Inflammatory macrophage (primary cell): ENCODE measurements around the gene MAD2L1.
"Not testable (repeated sequence)": the region's sequence is repeated elsewhere in the genome, so short reads cannot be mapped to it uniquely, and the experiment has no call there.

Source experiments
- DNase-seq, 2 donors: peaks; one replicate each; pipeline ENCODE4 v3.0.0-alpha.2; 2020 to 2022
- total RNA-seq, 18 experiments: gene quantifications; one replicate each; lab custom pipeline; 2026; ENCODE audit warnings: mixed read lengths in 6 of 18, inconsistent platforms in 2 of 18; lab: John Stamatoyannopoulos, UW

The MAD2L1 gene
- total RNA-seq: 4.4 to 37.1 (median 16.7) reads per million in 18 experiments

DNA sequence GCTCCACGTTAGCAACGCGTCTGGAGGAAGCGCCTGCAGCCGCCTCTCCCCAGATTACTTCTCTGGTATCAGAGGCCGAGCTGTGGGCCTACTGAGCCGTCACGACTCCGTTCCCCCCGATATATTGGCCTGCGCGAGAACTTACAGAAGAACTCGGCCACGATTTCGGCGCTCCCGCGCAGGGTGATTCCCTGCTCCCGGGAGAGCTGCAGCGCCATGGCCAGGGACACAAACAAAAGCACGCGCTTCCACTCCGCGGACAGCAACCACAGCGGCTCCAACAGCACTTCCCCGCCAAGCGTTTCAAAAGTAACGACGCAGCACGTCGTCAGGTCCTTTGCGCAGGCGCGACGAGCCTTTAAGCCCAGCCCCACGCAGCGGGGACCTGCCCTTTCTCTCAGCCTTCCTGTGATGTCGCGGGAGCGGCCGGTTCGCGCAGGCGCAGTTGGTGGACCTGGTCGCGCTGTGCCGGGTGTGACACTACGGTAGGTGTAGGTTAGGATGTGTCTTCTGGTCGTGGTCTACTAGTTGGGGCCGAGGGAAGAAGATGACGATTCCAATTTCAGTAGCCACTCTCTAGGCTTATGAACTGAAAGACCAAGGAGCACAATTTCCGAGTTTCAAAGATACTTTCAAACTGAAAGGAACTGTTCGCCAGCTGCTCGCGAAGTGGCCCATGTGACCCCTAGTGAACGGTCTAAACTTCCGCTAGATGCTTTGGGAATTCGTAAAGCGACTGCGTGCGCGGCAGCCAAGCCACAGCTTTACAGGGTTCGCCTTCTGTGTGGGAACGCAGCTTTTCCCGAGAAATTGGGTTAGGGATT, at the start of gene MAD2L1:
Gene MAD2L1 (minus strand): TSS at position 332 of the 824 bp plus-strand sequence. CDS start 114 bp downstream, at position 218.
- peak; percentile 99 to 100 for DNase-seq

DNA sequence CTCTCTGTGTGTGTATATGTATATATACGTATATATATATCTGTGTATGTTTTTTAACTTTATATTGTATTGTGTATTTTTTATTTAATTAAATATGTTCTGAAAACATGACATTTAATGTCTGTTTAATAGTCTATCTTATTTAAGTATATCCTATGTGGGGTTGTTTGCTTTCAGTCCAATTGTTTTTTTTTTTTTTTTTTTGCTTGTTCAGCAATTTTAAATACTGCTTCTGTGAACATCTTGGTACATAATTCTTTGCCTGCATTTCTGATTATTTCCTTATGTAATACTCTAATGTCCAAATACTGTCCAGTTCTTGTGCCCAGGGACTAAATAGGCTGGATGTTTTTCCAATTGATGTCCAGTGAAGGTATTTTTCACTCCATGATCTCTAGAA, 45.1 kb upstream of the MAD2L1 start:
- no peak for DNase-seq

DNA sequence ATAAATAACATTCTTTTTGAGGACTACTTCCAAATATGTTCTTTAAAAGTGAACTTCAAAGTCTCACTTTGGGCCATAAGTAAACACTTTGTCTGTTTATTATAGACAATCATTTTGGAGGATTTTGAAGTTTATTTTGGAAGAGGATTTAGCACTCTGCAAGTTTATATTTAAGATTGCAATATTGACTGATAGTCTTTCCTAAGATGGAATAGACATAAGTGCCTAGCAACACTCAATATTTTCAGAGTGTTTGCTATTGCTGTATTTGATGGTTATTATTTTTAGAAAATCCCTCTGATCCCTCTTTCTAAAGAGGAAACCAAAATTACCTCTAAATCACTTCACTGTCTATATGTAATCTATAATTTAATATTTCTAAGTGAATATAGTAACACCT, 42.8 kb upstream of the MAD2L1 start:
- DNase-seq: no peak

DNA sequence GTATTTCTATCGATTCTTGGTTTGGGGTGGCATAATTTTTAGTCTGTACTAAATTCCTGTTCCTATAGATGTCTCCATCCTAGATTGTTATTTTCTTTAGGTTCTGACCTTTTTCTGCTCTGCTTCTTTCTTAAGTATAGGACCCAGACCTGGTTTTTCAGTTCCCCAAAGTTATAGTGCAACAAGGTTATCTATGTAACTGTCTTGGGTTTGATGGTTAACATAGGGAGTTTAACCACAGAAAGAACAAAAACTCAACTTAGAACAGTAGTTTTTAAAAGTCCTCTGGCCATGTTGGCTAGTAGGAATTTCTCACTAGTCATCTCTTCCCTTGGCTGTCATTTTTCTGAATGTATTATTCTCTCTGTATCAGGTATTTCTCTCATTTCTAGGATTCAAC, 38.8 kb upstream of the MAD2L1 start:
- DNase-seq: no peak

DNA sequence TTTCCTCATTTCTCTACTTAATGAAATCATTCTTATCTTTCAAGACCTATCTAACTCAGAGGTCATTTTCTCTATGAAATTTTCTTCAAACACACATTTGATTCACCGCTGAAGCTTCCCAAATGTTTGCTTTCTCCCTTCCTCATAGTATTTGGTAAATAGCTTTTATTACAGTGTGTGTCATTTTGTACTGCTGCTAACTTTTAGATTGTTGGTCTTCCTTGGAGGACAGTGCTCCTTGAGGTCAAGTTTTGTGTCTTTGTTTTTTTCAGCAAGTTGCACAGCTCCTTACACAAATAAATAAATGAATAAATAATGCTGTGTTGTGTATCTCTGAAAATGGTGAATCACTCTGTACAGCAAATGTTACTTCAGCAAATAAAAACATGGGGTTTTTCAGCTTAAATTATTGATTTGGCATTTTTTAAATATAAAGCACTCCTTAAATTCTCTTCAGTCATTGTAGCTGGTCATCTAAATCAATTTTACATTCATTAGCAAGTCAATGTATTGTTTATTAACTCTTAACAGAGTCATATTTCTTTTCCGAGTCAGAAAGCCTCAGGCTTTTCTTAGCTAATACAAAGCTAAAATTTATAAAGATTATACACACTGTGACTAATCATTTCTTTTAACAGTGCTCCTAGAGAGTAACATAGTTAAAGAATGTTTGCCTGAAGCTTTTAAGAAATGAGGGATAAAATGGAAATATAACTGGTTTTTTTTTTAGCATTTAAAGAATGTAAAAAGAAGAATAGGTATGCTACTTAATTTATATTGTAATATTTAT, 30.1 kb upstream of the MAD2L1 start:
- no peak for DNase-seq

DNA sequence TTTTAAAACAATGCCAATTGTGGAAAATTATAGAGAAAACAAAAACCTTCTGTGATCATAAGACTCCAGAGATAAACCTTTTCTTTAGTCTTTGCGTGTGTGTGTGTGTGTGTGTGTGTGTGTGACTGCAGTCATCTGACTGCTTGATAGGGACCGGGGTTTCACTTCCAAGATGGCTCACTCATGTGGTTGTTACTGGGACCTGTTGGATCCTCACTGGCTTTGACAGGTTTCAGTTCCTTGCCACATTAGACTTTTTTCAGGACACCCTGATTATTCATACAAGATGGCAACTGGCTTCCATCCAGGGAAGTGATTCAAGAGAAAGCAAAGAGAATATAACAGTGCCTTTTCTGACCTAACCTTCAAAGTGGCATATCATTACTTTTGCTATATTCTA, 21.9 kb upstream of the MAD2L1 start:
- DNase-seq: no peak

DNA sequence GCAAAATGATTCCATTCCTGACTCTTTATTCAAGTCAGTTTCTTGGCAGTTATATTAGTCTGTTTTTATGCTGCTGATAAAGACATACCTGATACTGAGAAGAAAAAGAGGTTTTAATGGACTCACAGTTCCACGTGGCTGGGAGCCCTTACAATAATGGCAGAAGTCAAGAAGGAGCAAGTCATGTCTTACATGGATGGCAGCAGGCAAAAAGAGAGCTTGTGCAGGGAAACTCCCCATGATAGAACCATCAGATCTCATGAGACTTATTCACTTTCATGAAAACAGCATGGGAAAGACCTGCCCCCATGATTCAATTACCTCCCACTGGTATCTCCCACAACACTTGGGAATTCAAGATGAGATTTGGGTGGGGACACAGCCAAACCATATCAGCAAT, 21.4 kb upstream of the MAD2L1 start:
- not testable (repeated sequence) for DNase-seq

DNA sequence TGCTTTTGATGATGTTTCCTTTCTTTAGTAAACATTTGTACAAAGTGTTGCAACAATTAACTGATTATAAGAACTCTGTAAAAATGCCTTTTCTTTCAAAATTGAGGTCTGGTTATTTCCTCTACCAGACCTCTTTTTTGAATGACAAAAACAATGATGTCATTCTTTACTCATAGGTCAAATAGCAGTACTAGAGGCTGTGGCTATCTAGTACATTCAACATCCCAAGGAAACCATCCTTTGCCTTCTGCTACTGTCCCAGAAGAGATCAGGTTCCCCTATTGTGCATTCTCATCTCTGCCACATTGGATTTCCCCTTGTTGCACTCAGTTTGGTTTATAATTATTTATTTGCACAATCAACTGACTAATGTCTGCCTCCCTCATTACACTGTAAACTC, 19.1 kb upstream of the MAD2L1 start:
- DNase-seq: no peak

DNA sequence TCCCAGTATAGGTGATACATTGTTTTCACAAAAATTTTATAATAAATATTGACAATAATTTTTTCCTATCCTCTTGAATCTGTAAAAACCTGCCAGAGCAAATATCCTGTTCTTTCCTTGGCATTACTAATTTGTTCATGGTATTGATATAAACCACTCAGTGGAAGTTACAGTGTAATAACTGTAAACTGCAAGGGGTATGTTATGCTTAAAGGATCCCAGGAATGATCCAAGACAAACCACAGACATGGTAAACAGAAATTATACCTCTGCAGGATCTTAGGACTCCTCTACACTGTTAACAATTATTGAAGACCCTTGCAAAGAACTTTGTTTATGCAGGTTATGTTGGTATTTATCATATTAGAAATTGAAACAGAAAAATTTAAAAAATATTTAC, 17.7 kb upstream of the MAD2L1 start:
- no peak for DNase-seq

DNA sequence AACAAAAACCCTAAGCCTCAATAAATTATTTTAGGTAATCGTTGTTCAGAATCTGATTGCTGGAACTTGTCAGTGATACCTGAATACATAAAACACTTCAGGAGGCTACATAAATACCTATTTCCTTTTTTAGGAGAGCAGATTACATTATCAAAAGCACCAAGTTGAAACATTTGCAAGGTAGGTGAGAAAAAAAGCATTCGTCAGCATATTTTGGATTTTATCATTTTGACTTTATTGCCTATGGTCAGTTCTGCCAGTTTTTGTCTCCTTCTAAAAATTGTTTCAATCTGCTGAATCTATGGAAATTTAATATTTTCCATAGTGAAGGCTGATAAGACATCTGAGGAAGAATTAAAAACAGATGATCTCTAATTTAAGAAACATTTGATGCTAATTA, 16.5 kb upstream of the MAD2L1 start:
- DNase-seq: no peak

DNA sequence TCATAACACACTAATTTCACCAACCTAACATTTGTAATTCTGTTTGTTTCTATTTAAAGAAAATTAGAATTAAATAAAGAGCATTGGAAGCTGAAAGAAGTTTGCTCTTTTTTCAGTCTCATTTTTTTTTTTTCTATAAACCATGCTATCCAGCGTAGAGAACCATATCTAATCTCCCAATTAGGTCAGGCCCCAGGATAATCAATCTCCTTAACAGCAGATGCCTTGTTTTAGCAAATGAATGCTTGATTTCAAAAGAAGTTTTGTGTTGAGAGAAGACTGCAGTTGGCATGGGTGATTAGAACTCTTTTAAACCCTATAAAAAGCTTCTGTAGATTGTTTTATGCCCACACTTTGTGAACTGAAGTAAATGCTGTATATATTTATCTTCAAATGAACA, 15.6 kb upstream of the MAD2L1 start:
- DNase-seq: no peak

DNA sequence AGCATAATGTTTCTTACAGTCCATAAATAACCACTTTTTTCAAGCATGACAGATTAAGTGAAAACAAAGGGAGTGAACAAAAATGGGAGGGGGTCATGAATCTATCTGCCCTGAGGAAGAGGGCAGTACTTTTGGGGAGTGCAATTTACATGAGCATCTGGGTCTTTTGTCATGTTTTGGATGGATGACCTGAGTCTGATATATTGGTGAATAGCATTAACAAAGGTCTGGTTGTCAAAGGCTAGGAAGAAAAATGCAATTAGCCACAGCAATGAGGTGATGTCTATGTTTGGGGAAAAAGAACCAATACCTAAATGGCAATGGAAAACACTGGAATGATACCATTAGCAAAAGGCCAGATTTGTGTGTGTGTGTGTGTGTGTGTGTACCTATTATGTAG, 15.1 kb upstream of the MAD2L1 start:
- DNase-seq: no peak

DNA sequence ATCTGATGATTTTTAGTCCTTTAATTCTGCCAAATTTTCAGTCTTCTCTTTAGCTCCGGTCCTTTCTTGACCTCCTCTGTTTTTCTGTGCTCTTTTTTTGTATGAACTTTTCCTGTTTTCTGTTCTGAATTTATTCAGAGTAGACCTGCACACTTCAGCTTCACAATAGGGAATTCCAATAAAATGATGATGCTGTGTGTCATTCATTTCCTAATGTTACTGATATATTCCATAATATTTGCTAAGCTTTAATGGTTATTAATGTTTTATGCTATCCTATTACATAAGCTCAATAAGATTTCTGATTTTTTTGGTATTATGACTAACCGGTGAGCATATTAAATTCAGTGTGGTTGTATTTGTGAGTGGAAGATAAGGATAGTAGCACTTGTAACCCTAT, 13.9 kb upstream of the MAD2L1 start:
- no peak for DNase-seq

DNA sequence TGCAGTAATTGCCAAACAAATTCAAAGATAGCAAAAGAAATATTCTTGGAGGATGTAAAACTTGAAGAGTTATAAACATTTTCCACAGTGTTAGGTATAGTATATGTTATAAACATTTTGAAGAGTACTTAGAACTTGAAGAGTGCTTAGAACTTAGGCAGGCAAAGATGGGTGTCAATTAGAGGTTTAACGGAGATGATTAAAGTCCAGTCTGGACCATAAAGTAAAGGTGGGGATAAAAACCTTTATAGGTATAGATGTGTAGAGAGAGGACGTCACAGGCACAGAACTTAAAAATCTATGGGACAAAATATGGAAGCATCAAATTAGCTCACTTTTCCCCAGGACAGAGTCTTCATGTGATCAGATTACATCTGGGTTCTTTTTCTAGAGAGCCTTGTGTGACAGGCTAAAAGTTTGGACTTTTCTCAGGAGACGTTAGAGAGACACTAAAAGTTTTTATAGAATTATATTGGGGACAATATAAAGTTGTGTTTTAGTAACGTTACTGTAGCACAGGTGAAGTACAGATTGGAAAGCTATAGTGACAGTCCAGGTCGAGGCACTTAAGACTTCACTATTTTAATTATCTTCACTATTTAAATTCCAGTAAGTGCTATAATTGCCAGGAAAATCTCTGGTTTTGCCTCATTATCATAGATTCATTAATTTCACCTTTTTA, 13.3 kb upstream of the MAD2L1 start:
- no peak for DNase-seq

DNA sequence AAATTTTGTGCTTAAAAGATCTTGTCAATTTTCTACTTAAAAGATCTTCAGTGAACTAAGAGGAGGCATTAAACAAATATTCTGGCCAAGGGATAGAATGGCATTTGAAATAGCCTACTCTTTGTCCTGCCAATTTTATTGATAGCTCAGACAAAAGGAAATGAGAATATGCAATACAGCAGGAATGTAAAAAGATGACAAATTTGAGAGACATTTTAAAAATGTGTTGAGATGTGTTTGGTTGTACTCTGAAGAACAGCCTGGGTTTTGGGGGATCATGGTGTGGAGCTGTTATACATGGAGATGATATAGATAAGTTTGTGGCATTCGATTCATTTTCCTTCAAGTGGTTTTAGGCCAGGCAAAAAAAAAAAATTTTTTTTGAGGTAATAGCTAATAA, 11.6 kb upstream of the MAD2L1 start:
- no peak for DNase-seq

DNA sequence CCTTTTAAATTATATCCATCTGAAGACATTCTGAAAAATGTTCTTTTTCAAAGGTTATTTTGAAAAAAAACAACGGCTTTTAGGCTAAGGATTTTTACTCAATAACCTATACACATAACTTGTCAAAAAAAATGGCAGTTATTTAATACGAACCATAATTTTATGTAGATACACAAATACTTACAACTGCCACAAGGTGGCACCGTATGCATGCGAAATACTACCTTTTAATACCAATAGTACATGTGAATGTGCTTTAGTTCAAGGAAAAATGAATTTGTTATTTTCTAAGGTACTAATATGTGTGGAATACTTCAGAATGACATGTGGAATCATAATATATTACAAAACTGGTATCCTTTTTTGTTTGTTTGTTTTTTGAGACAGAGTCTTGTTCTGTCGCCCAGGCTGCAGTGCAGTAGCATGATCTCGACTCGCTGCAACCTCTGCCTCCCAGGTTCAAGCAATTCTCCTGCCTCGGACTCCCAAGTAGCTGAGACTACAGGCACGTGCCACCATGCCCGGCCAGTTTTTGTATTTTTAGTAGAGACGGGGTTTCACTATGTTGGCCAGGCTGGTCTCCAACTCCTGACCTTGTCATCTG, 4.6 kb upstream of the MAD2L1 start:
- DNase-seq: peak; percentile 51 to 76

DNA sequence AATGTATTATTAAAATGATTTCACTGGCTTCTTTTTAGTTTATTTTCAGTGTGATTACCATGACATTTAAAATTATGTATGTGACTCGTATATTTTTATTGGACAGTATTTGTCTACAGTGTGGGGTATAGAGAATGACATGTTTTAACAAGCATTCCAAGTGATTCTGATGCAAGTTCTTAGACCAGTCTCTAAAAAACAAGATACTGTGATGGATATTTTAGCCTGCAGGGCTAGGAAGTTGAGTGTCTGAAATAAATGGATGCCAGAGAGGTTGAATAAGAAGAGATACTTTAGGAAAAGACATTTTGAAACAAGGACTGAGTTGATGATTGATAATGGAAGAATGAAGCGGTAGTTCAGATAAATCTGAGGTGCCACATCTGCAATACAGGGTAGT, 3.5 kb upstream of the MAD2L1 start:
- DNase-seq: no peak

DNA sequence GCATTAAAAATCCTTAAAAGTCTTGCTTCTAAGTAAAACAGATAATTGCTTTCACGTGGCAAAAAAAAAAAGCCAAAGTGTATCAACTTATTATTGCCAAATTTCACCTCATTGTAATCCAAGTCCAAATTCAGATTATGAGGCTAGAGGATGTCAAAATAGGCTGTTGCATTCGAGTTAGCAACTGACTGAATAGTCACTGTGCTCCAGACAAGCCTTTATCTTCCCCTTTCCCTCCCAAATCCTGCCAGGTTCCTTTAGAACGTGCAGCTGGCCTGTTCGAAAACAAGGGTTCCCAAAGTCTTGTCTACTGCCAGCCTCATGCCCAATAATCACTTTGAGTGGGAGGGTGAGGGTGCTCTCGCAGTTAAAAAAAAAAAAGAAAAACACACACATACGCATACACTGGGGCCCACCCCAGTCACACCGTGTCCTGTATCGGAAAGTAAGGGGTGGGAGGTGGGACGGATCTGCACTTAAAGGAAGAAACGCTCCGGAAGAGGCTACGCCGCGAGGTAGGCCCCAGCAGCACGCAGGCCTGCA, 603 bp downstream of the MAD2L1 start:
- DNase-seq: peak; percentile 48 to 53

DNA sequence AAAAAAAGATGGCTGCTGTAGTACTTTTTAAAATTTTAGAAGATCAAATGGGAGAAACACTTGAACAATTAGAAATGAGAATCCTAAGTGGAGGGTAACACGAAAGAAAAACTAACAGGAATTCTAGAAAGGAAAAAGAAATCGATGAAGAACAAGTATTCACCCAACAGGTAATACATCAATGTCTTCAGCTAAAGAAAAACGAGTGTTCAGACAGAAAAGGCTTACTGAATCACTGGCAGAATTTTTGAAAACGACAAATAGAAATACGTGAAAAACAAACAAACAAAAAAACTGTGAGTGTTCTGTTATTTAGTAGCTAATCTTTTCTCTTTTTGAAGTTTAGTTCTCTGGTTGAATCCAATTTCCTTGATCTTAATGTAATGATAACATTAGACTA, 1.8 kb downstream of the MAD2L1 start:
- DNase-seq: no peak

DNA sequence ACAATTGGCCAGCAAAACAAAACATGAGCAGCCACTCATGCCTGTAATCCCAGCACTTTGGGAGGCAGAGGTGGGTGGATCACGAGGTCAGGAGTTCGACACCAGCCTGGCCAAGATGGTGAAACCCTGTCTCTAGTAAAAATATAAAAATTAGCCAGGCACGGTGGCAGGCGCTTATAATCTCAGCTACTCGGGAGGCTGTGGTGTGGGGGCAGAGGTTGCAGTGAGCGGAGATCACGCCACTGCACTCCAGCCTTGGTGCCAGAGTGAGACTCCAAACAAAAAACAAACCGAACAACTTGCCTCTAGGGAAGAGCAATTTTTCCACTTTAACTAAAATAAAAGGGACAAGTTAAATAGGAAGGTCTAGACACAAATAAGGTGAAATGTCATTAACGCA, 2.9 kb downstream of the MAD2L1 start:
- not testable (repeated sequence) for DNase-seq

DNA sequence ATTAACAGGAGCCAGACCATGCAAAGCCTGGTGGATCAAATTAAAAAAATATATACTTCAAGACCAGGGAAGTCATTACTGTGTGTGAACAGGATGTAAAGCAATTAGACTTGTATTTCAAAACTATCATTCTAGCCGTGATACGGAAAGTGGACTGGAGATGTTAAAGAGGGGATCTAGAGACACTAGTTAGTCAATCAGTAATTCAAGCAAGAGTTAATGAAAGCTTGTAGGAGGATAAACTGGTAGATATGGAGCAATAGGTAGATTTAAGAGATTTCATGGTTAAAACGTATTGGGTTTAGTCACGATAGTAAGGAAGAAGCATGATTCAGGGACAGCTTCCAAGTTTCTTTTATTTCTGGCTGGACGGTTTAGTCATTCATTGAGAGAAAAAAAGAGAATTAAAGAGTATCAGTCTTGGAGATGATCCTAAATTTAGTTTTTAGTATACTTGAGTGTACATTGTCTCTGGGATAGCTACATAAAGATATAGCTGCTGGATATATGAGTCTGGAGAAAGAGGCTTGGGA, 3.9 kb downstream of the MAD2L1 start:
- DNase-seq: no peak

DNA sequence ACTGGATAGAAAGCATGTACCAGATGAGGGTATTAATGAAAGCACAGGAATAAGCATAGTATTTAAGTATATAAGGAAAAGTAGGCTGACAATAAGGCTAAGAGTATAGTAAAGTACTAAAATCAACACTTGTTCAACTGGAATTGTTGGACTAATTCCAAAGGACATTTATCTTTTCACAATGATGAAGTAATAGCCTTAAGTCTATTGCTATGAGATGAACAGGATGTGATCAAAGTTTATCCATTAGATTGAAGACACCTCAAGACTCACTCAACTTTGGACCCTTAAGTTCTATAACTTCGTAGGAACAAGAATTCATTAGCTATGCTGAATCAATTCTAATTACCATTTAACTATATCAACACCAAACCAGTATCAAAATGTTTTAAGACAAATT, 7.6 kb downstream of the MAD2L1 start:
- DNase-seq: no peak
